NCI-H2107 treated with DMSO at 0.1 percent for 48 hours (cell line): Measurements from ENCODE around the gene FOXD2.
"Not testable (repeated sequence)": the region's sequence is repeated elsewhere in the genome, so short reads cannot be mapped to it uniquely, and the experiment has no call there.

Source experiments
- DNase-seq: peaks from one replicate; lab custom pipeline; 2025; ENCODE audit not compliant: unreplicated experiment; lab: John Stamatoyannopoulos, UW

Gene FOXD2

DNA sequence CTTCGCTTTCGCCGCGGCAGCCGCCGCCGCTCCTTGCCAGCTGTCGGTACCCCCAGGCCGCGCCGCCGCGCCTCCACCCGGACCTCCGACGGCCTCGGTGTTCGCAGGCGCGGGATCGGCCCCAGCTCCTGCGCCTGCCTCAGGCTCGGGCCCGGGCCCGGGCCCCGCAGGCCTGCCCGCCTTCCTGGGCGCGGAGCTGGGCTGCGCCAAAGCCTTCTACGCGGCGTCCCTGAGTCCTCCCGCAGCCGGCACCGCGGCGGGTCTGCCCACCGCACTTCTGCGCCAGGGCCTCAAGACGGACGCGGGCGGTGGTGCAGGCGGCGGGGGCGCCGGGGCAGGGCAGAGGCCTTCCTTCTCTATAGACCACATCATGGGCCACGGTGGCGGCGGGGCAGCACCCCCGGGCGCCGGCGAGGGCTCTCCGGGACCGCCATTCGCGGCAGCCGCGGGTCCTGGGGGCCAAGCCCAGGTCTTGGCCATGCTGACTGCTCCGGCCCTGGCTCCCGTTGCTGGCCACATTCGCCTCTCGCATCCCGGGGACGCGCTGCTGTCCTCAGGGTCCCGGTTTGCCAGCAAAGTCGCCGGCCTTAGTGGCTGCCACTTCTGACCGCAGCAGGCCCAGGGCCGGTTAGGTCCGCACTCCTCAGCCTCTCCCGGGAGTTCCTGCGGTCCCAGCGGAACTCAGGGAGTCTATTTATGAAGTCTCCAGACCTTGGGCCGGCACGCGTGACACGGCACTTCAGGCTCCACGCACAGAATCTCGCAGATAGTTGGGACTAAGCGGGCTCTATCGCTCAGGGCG lies 1.4 kb downstream of the FOXD2 start:
- DNase-seq = no peak

- DNase-seq = no peak
Observed at GRCh38 chr1:47439819-47440598, 2.2 kb downstream of the FOXD2 start.

DNA sequence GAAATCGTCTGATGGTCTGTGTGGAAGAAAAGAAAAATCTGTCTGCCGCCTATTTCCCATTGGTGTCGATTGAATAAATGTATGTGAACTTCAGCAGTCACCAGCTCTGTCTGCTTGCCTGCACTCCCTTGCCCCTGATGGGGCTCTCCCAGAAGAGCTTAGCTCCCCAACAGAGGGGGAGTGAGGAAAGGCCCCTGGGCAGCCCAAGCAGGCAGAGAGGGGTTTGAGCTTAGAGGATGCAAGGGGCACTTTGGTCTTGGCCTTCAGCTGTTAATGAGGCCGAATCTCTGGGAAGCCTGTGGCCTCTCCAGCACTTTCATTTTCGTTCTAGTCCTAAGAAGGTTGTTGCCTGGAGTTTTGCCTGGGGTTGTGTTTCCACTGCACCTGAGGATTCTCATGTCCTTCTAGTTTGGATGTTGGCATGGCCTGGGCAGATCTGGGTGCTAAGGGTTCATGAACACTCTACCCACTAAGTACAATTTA lies 2.8 kb downstream of the FOXD2 start:
- no peak for DNase-seq

GRCh38 chr1:47441450-47442106 lies 3.7 kb downstream of the FOXD2 start:
- DNase-seq = no peak

- no peak for DNase-seq
Observed at GRCh38 chr1:47442202-47442601, 4.4 kb downstream of the FOXD2 start.

GRCh38 chr1:47442842-47443529 lies 5.1 kb downstream of the FOXD2 start:
- DNase-seq = no peak

DNA sequence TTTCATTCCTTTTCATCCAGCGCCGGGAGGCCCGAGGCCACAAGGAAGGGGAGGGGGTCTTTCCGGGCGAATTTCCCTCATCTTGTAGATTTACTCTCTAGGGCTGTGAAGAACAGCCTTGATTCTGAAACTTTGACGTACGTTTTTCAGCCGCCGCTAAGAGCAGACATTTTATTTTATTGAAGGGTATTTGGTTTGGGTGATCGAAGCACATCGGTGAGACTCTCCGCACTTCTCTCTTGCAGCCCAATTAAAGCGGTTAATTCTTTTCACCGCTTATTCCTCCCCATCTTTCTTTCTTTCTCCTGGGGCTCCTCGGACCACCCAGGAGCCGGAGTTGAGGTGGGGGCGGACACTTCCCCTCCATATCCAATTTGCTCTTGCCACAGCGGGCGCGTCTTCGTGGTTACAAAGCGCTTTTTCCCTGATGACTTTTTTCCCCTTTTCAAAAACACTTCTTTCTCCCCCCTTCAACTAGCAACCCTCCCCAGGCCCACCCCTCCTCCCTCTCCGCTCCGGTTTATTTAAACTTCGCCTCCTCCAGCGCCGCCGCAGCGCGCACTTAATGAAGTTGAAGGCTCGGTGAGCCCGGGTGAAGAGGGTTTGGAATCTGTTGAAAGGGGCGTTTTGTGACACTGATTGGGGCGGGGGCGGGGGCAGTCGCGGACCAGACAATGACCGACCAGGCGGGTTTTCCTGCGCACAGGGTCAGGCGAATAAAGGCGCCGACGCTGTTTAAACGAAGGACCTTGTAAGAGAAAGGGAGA lies 5.9 kb downstream of the FOXD2 start:
- DNase-seq = no peak

DNA sequence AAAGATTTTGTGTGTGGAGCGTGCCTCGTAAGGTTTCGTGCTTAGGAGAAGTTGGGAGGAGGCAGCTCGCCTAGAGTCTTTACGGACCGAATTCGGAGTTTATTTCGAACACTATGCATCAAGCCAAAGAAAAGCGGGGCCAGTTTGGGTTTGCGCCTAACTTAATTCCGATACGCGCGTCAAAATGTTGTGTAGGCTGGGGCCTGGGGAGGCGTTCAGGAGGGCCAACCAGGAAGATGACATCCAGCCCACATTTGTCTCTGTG lies 6.4 kb downstream of the FOXD2 start:
- DNase-seq = no peak

- DNase-seq = no peak
Observed at GRCh38 chr1:47444562-47445465, 7.0 kb downstream of the FOXD2 start.

- no peak for DNase-seq
Observed at GRCh38 chr1:47445823-47446550, 8.1 kb downstream of the FOXD2 start.

GRCh38 chr1:47448462-47449222 lies 10.8 kb downstream of the FOXD2 start:
- no peak for DNase-seq

- no peak for DNase-seq
Observed at GRCh38 chr1:47449822-47450552, 12.1 kb downstream of the FOXD2 start.

DNA sequence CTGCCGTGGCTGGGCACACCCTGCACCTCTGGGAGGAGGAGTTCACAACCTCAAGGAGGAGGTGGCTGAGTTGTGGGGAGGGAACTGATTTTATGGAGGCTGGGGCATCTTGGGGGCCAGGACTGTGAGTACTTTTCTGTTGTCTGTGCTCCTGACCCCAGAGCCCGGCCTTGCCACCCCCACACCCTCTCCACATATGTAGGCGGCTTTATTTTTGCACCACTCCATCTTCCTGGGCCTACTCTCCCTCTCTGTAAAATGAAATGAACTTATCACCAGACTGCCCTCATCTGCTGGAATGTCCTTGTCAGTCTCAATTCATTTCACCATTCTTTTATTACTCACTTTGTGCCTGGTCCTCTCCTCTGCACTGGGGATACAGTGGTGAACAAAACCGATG lies 12.8 kb downstream of the FOXD2 start:
- DNase-seq = no peak

GRCh38 chr1:47452426-47452825 lies 14.6 kb downstream of the FOXD2 start:
- DNase-seq = no peak

GRCh38 chr1:47453910-47454309 lies 16.1 kb downstream of the FOXD2 start:
- DNase-seq = not testable (repeated sequence)

DNA sequence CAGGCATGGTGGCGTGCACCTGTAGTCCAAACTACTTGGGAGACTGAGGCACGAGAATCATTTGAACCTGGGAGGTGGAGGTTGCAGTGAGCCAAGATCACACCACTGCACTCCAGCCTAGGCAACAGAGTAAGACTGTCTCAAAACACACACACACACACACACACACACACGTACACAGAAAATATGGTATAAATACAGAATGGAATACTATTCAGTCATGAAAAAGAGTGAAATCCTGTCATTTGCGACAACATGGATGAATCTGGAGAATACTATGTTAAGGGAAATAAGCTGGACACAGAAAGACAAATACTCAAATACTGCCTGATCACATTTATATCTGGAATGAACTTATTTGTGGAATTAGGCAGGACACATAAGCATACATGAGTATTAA lies 18.4 kb downstream of the FOXD2 start:
- DNase-seq = no peak

DNA sequence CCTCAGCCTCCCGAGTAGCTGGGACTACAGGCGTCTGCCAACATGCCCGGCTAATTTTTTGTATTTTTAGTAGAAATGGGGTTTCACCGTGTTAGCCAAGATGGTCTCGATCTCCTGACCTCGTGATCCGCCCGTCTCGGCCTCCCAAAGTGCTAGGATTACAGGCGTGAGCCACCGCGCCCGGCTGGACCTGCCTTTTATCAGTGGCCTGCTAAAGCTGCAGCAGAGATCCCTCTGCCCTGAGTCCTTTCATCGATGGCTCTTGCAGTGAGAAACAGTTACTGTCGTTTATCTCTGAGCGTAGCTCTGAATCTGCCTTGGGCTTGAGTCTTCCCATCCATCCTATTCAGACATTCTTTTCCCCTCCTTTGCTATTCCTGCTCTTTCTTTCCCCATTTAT lies 19.7 kb downstream of the FOXD2 start:
- DNase-seq = not testable (repeated sequence)
